Fibroblast of skin of scalp (primary cell): Measurements from ENCODE around the gene UBA52.

Experiments used
- DNase-seq: peaks from one replicate; pipeline ENCODE4 v3.0.0-alpha.2; 2013

Gene UBA52

GRCh38 chr19:18608805-18609716, 37.4 kb downstream of the UBA52 start:
- no peak for DNase-seq

GRCh38 chr19:18609717-18610051, 38.0 kb downstream of the UBA52 start:
- no peak for DNase-seq

- no peak for DNase-seq
Measured at GRCh38 chr19:18610245-18610555, 38.5 kb downstream of the UBA52 start.

- no peak for DNase-seq
Measured at GRCh38 chr19:18610556-18611326, 39.1 kb downstream of the UBA52 start.

GRCh38 chr19:18611327-18612050, 39.8 kb downstream of the UBA52 start:
- DNase-seq, result no peak

- no peak for DNase-seq
Measured at GRCh38 chr19:18612051-18612771, 40.6 kb downstream of the UBA52 start.

GRCh38 chr19:18612772-18613588, 41.3 kb downstream of the UBA52 start, which contains the start of gene TMEM59L:
Gene TMEM59L (plus strand): TSS chr19:18612870. CDS start chr19:18612959, 89 bp downstream.
- DNase-seq, result no peak

GRCh38 chr19:18613589-18614234, 42.1 kb downstream of the UBA52 start:
- DNase-seq, result no peak

GRCh38 chr19:18616023-18616422, 44.4 kb downstream of the UBA52 start:
- no peak for DNase-seq

- DNase-seq, result no peak
Measured at GRCh38 chr19:18617562-18617961, 45.9 kb downstream of the UBA52 start.

GRCh38 chr19:18618236-18618635, 46.6 kb downstream of the UBA52 start:
- no peak for DNase-seq

GRCh38 chr19:18620311-18620710, 48.7 kb downstream of the UBA52 start:
- no peak for DNase-seq

- DNase-seq, result no peak
Measured at GRCh38 chr19:18620902-18621301, 49.2 kb downstream of the UBA52 start.

- DNase-seq, result peak; percentile 30
Measured at GRCh38 chr19:18626906-18627305, 55.2 kb downstream of the UBA52 start.
